Central memory CD8-positive, alpha-beta T cell (primary cell): ENCODE data around the gene S100A9.

Experiments
- ATAC-seq: fragments of 150-1000 bp; cut with Tn5 transposase; replicated peaks from 2 replicates; pipeline ENCODE4 v1.10.0; 2022; ENCODE audit warnings: mild to moderate bottlenecking, moderate FRiP score, moderate number of reproducible peaks; ENCODE audit not compliant: poor library complexity, severe bottlenecking; ENCODE audit errors: extremely low read depth
- DNase-seq, 2 donors: peaks; one replicate each; pipeline ENCODE4 v3.0.0; 2021; ENCODE audit warnings: low spot score in 2 of 2
- H3K27ac Mint-ChIP-seq: one replicate; pipeline ENCODE4 v1.8.0; 2022; ENCODE audit warnings: low read depth, mild to moderate bottlenecking, moderate library complexity, mixed read lengths
- H3K27me3 Mint-ChIP-seq: one replicate; pipeline ENCODE4 v1.8.0; 2022; ENCODE audit warnings: mixed read lengths
- H3K36me3 Mint-ChIP-seq: one replicate; pipeline ENCODE4 v1.8.0; 2022; ENCODE audit warnings: mild to moderate bottlenecking, moderate library complexity, mixed read lengths; ENCODE audit not compliant: insufficient read depth
- H3K4me1 Mint-ChIP-seq: one replicate; pipeline ENCODE4 v1.8.0; 2022; ENCODE audit warnings: mixed read lengths
- H3K4me3 Mint-ChIP-seq: one replicate; pipeline ENCODE4 v1.8.0; 2022; ENCODE audit warnings: mild to moderate bottlenecking, moderate library complexity, mixed read lengths
- H3K9me3 Mint-ChIP-seq: one replicate; pipeline ENCODE4 v1.8.0; 2022; ENCODE audit warnings: mixed read lengths

Gene S100A9

GRCh38 chr1:153389973-153390879, 32.6 kb downstream of the S100A9 start:
- no peaks in the 10 kb centered on the region for H3K36me3 Mint-ChIP-seq
- no peaks in the 10 kb centered on the region for H3K9me3 Mint-ChIP-seq
- H3K27ac Mint-ChIP-seq = no peak overlapping the region
- H3K4me1 Mint-ChIP-seq = no peaks in the 10 kb centered on the region
- DNase-seq = no peak
- H3K4me3 Mint-ChIP-seq = no peak overlapping the region
- no peak for ATAC-seq
- peaks cover 67% of the 10 kb centered on the region for H3K27me3 Mint-ChIP-seq

- no peaks in the 10 kb centered on the region for H3K4me1 Mint-ChIP-seq
- no peak within 1 kb of the TSS for H3K4me3 Mint-ChIP-seq
- ATAC-seq (no peak), DNase-seq (no peak)
- H3K27ac Mint-ChIP-seq = no peak within 1 kb of the TSS
- no peaks in the 10 kb centered on the region for H3K36me3 Mint-ChIP-seq
- H3K9me3 Mint-ChIP-seq = no peaks in the 10 kb centered on the region
- peaks cover 76% of the 10 kb centered on the region for H3K27me3 Mint-ChIP-seq
These were observed 33.5 kb downstream of the S100A9 start, which contains the start of gene S100A8 for GRCh38 chr1:153390938-153391710. S100A8 (minus strand) TSS chr1:153391073; CDS start chr1:153390535, 538 bp downstream.

GRCh38 chr1:153392258-153392657, 34.6 kb downstream of the S100A9 start:
- DNase-seq = no peak
- no peaks in the 10 kb centered on the region for H3K36me3 Mint-ChIP-seq
- H3K9me3 Mint-ChIP-seq = no peaks in the 10 kb centered on the region
- H3K27ac Mint-ChIP-seq = no peak overlapping the region
- no peak overlapping the region for H3K4me3 Mint-ChIP-seq
- H3K27me3 Mint-ChIP-seq = peaks cover 77% of the 10 kb centered on the region
- no peak for ATAC-seq
- no peaks in the 10 kb centered on the region for H3K4me1 Mint-ChIP-seq

GRCh38 chr1:153392822-153393221, 35.2 kb downstream of the S100A9 start:
- no peaks in the 10 kb centered on the region for H3K9me3 Mint-ChIP-seq
- ATAC-seq (no peak), DNase-seq (no peak)
- H3K4me1 Mint-ChIP-seq = no peaks in the 10 kb centered on the region
- H3K27ac Mint-ChIP-seq = no peak overlapping the region
- H3K4me3 Mint-ChIP-seq = no peak overlapping the region
- H3K27me3 Mint-ChIP-seq = peaks cover 72% of the 10 kb centered on the region
- H3K36me3 Mint-ChIP-seq = no peaks in the 10 kb centered on the region

GRCh38 chr1:153393926-153394325, 36.3 kb downstream of the S100A9 start:
- Mint-ChIP-seq H3K4me3 (no peak overlapping the region), H3K27ac (no peak overlapping the region), H3K36me3 (no peaks in the 10 kb centered on the region), H3K9me3 (no peaks in the 10 kb centered on the region), H3K27me3 (peaks cover 75% of the 10 kb centered on the region), H3K4me1 (no peaks in the 10 kb centered on the region)
- DNase-seq (peak in 1 of 2 donors; percentile 7), ATAC-seq (no peak)

GRCh38 chr1:153394391-153394790, 36.7 kb downstream of the S100A9 start:
- H3K27ac Mint-ChIP-seq = no peak overlapping the region
- ATAC-seq (no peak), DNase-seq (peak in 1 of 2 donors; percentile 6)
- no peak overlapping the region for H3K4me3 Mint-ChIP-seq
- no peaks in the 10 kb centered on the region for H3K9me3 Mint-ChIP-seq
- no peaks in the 10 kb centered on the region for H3K36me3 Mint-ChIP-seq
- no peaks in the 10 kb centered on the region for H3K4me1 Mint-ChIP-seq
- H3K27me3 Mint-ChIP-seq = peaks cover 80% of the 10 kb centered on the region

GRCh38 chr1:153395136-153395685, 37.6 kb downstream of the S100A9 start:
- H3K4me1 Mint-ChIP-seq = no peaks in the 10 kb centered on the region
- H3K27me3 Mint-ChIP-seq = peaks cover 83% of the 10 kb centered on the region
- DNase-seq (no peak), ATAC-seq (no peak)
- H3K4me3 Mint-ChIP-seq = no peak overlapping the region
- H3K36me3 Mint-ChIP-seq = no peaks in the 10 kb centered on the region
- no peak overlapping the region for H3K27ac Mint-ChIP-seq
- no peaks in the 10 kb centered on the region for H3K9me3 Mint-ChIP-seq

- no peaks in the 10 kb centered on the region for H3K9me3 Mint-ChIP-seq
- H3K36me3 Mint-ChIP-seq = no peaks in the 10 kb centered on the region
- no peak overlapping the region for H3K4me3 Mint-ChIP-seq
- H3K4me1 Mint-ChIP-seq = no peaks in the 10 kb centered on the region
- ATAC-seq (no peak), DNase-seq (no peak)
- peaks cover 79% of the 10 kb centered on the region for H3K27me3 Mint-ChIP-seq
- H3K27ac Mint-ChIP-seq = no peak overlapping the region
These were observed 38.1 kb downstream of the S100A9 start for GRCh38 chr1:153395776-153396175.

GRCh38 chr1:153396461-153396860, 38.8 kb downstream of the S100A9 start:
- H3K27me3 Mint-ChIP-seq = peaks cover 72% of the 10 kb centered on the region
- ATAC-seq (no peak), DNase-seq (peak in 1 of 2 donors; percentile 13)
- H3K36me3 Mint-ChIP-seq = no peaks in the 10 kb centered on the region
- H3K9me3 Mint-ChIP-seq = no peaks in the 10 kb centered on the region
- no peak overlapping the region for H3K4me3 Mint-ChIP-seq
- H3K27ac Mint-ChIP-seq = no peak overlapping the region
- H3K4me1 Mint-ChIP-seq = no peaks in the 10 kb centered on the region

GRCh38 chr1:153397051-153397923, 39.6 kb downstream of the S100A9 start:
- Mint-ChIP-seq H3K27ac (no peak overlapping the region), H3K4me3 (no peak overlapping the region), H3K9me3 (no peaks in the 10 kb centered on the region), H3K36me3 (no peaks in the 10 kb centered on the region), H3K27me3 (peaks cover 68% of the 10 kb centered on the region), H3K4me1 (no peaks in the 10 kb centered on the region)
- DNase-seq (peak in 1 of 2 donors; percentile 8), ATAC-seq (no peak)

- peak in 1 of 2 donors; percentile 7 for DNase-seq
- no peaks in the 10 kb centered on the region for H3K36me3 Mint-ChIP-seq
- no peak overlapping the region for H3K4me3 Mint-ChIP-seq
- peaks cover 60% of the 10 kb centered on the region for H3K27me3 Mint-ChIP-seq
- no peaks in the 10 kb centered on the region for H3K9me3 Mint-ChIP-seq
- no peak overlapping the region for H3K27ac Mint-ChIP-seq
- H3K4me1 Mint-ChIP-seq = no peaks in the 10 kb centered on the region
- no peak for ATAC-seq
These were observed 40.4 kb downstream of the S100A9 start for GRCh38 chr1:153397924-153398651.
